ENCODE data around the gene RABIF. TPM values are rescaled to one million over a fixed set of nuclear protein-coding genes. Genes with fewer than 3 reads are reported as not detected.
A peak's percentile ranks its signal among the peaks of the same experiment; 100 is the strongest.

Gene RABIF
- total RNA-seq, 2 experiments from 2014 or later, result 7.8 TPM

DNA sequence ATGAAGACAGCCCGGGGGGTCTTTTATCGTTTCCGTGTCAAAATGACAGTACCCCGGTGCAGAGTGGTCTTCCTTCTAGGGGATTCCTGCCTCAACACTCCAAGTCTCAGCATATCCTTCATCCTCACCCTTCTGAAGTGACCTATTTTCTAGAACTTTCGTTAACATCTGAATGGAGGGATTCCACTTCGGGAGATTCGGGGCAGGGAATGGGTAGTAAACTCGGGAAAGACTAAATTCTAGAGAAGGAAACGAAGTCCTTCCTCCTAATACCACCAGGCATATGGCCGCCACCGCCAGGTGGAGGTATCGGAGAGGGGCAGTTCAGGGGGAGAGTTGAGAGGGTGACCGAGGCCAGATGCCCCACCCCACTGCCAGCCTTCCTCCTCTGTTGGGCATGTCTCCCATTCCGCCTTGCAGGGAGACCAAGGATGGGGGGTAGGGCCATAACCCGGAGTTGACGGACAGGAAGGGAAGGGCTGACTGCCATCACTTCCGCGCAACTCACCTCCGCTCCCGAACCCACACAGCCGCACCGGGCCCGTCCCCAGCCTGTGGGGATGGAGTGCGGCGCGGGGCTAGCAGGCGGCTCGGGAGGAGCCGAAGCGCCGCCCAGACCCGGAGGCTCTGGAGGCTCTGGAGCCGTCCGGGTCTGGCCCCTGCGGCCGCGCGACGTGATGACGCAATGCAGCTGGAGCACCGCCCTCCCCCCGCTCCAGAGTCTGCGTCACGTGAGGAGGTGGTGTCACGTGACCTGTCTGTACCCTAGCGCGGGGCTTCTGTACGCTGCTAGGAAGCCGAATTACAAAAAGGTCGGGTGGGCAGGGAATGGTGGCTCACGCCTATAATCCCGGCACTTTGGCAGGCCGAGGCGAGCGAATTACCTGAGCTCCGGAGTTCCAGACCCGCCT lies 37.9 kb upstream of the RABIF start, which contains the start of gene KLHL12:
Gene KLHL12 (minus strand): TSS at position 654 of the 911 bp plus-strand sequence. CDS start 2,072 bp downstream, outside the sequence.
- H3K9me2 ChIP-seq (ENCODE audit: insufficient read depth, low read length), result no peaks in the 10 kb centered on the region
- no peaks in the 10 kb centered on the region for H4K20me1 ChIP-seq (ENCODE audit: insufficient read depth, low read length)
- H2AFZ ChIP-seq (ENCODE audit: low read length), result peak within 1 kb of the TSS; percentile 78
- peaks cover 38% of the 10 kb centered on the region for H3K4me1 ChIP-seq (ENCODE audit: insufficient read depth, low read length, poor library complexity, severe bottlenecking)
- peak; percentile 98 for DNase-seq (ENCODE audit: low spot score)
- peak within 1 kb of the TSS; percentile 78 for H3K27ac ChIP-seq (ENCODE audit: low read depth, low read length, poor library complexity, severe bottlenecking)
- CTCF ChIA-PET (ENCODE audit: unreplicated experiment), result interaction anchor here (1.0 kb wide), 1 partner anchor 126 kb away, joined by 5 read pairs; no protein-coding TSS in a partner anchor
- peak within 1 kb of the TSS; percentile 90 for H3K4me3 ChIP-seq (ENCODE audit: low read depth, low read length, poor library complexity, severe bottlenecking)
- H3K4me2 ChIP-seq (ENCODE audit: low read length), result peak within 1 kb of the TSS; percentile 97
- H3K9me3 ChIP-seq (ENCODE audit: low read length), result no peaks in the 10 kb centered on the region
- H3K36me3 ChIP-seq (ENCODE audit: insufficient read depth, low read length), result peaks cover 28% of the 10 kb centered on the region
- intact Hi-C loops (cut with micrococcal nuclease; ENCODE audit: unreplicated experiment), result loop anchor here (1.0 to 2.0 kb wide), 4 partner anchors 32 to 72 kb away; partner anchors contain the start of genes ADIPOR1 and RABIF
- POLR2A ChIA-PET, result interaction anchor here (0.6 to 1.4 kb wide), 14 partner anchors 17 to 1425 kb away, joined by 3 to 9 read pairs (median 4); no protein-coding TSS in a partner anchor
- H3K79me2 ChIP-seq (ENCODE audit: insufficient read depth, low read depth, low read length), result peaks cover 47% of the 10 kb centered on the region; the same call in 1 of the 2 replicates
- no TSS peak for BruUV-seq (replicated peaks)
- TF ChIP-seq, protein P1, sequence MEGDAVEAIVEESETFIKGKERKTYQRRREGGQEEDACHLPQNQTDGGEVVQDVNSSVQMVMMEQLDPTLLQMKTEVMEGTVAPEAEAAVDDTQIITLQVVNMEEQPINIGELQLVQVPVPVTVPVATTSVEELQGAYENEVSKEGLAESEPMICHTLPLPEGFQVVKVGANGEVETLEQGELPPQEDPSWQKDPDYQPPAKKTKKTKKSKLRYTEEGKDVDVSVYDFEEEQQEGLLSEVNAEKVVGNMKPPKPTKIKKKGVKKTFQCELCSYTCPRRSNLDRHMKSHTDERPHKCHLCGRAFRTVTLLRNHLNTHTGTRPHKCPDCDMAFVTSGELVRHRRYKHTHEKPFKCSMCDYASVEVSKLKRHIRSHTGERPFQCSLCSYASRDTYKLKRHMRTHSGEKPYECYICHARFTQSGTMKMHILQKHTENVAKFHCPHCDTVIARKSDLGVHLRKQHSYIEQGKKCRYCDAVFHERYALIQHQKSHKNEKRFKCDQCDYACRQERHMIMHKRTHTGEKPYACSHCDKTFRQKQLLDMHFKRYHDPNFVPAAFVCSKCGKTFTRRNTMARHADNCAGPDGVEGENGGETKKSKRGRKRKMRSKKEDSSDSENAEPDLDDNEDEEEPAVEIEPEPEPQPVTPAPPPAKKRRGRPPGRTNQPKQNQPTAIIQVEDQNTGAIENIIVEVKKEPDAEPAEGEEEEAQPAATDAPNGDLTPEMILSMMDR (conservative IDR thresholded peaks at IDR 0.05; ENCODE audit: low read length), result peak; percentile 76
- TF ChIP-seq EZH2phosphoT487 (IDR thresholded peaks at IDR 0.05; ENCODE audit: borderline replicate concordance, low read depth, low read length), result no peak

DNA sequence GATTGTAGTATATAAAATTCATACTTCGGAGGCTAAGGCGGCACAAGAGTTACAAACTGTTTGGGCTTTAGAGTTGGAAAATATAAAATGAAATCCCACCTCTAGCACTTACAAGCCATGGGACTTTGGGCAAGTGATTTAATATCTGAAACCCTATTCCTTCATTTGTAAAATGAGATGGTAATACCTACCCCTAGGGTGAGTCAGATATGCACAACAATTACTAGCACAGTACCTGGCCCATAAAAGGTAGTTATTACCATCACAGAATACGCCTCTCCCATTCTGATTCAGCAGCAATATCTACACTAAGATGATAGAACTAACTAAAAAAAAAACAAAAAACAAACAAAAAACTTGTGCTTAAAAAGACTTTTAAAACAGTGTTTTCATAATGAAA lies 34.6 kb upstream of the RABIF start:
- POLR2A ChIA-PET, result interaction anchor here (0.6 kb wide), 3 partner anchors 22 to 1867 kb away, joined by 3 read pairs; no protein-coding TSS in a partner anchor
- no peak overlapping the region for H2AFZ ChIP-seq (ENCODE audit: low read length)
- no TSS peak for BruUV-seq (replicated peaks)
- intact Hi-C loops (cut with micrococcal nuclease; ENCODE audit: unreplicated experiment), result no loop called here
- no peak for TF ChIP-seq EZH2phosphoT487 (IDR thresholded peaks at IDR 0.05; ENCODE audit: borderline replicate concordance, low read depth, low read length)
- TF ChIP-seq, protein P1 (conservative IDR thresholded peaks at IDR 0.05; ENCODE audit: low read length), result no peak
- DNase-seq (ENCODE audit: low spot score), result no peak
- peak overlapping the region; percentile 50 for H3K4me3 ChIP-seq (ENCODE audit: low read depth, low read length, poor library complexity, severe bottlenecking)
- no peaks in the 10 kb centered on the region for H3K9me2 ChIP-seq (ENCODE audit: insufficient read depth, low read length)
- no peaks in the 10 kb centered on the region for H4K20me1 ChIP-seq (ENCODE audit: insufficient read depth, low read length)
- peaks cover 38% of the 10 kb centered on the region for H3K4me1 ChIP-seq (ENCODE audit: insufficient read depth, low read length, poor library complexity, severe bottlenecking)
- peak overlapping the region; percentile 43 for H3K27ac ChIP-seq (ENCODE audit: low read depth, low read length, poor library complexity, severe bottlenecking)
- peaks cover 51% of the 10 kb centered on the region for H3K36me3 ChIP-seq (ENCODE audit: insufficient read depth, low read length)
- CTCF ChIA-PET (ENCODE audit: unreplicated experiment), result no interaction called here
- peaks cover 54% of the 10 kb centered on the region; the same call in 1 of the 2 replicates for H3K79me2 ChIP-seq (ENCODE audit: insufficient read depth, low read depth, low read length)
- H3K4me2 ChIP-seq (ENCODE audit: low read length), result peak overlapping the region; percentile 66
- no peaks in the 10 kb centered on the region for H3K9me3 ChIP-seq (ENCODE audit: low read length)

Data from OCI-LY7 (cell line).